ES-I3 (cell line): ENCODE data around the gene JAKMIP2.
"Not testable (repeated sequence)": the region's sequence is repeated elsewhere in the genome, so short reads cannot be mapped to it uniquely, and the experiment has no call there.

Experiments
- H3K36me3 ChIP-seq: 2 replicates; pipeline ENCODE4 v1.6.1; 2013; ENCODE audit warnings: mild to moderate bottlenecking, low read length, control low read depth, moderate library complexity; ENCODE audit not compliant: insufficient read depth
- H3K4me1 ChIP-seq: 2 replicates; pipeline ENCODE4 v1.6.1; 2013; ENCODE audit warnings: mild to moderate bottlenecking, control low read depth, low read length; ENCODE audit not compliant: insufficient read depth
- H3K9ac ChIP-seq: 2 replicates; pipeline ENCODE4 v1.6.1; 2013; ENCODE audit warnings: low read depth, mild to moderate bottlenecking, low read length, moderate library complexity
- H3K9me3 ChIP-seq: 2 replicates; pipeline ENCODE4 v1.6.1; 2013; ENCODE audit warnings: mild to moderate bottlenecking, low read length, moderate library complexity; ENCODE audit not compliant: control insufficient read depth, insufficient read depth

The JAKMIP2 gene

GRCh38 chr5:147561435-147561834 is 221.1 kb downstream of the JAKMIP2 start:
- peaks cover 10% of the 10 kb centered on the region; the same call in 1 of the 2 replicates for H3K36me3 ChIP-seq

DNA sequence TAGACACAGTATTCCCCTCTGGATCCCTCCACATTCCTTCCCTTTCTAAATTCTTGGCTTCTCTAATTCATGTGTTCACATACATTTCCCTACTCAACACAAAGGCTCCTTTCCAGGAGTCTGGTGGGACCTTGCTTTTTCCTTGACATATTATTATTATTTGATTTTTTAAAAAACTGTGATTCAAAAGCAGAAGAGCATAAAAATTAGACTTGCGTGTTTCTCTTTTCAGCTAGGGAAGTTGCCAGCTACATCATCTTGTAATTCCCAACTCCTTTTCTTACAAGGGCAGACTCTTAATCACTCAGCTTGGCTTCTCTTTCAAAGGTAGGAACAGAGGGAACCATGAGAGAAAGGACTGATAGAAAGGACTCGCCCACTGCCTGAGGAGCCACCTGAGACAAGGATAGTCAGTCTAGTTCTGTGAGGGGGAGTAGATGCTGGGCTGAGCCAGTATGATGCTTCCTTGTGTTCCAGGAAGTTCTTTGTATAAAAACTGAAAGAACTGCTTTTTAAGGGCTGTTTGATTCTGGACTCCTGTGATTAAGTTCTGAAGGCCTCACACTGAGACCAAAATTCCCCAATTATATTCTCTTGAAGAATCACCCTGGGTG is 221.7 kb downstream of the JAKMIP2 start:
- peaks cover 19% of the 10 kb centered on the region for H3K4me1 ChIP-seq
- H3K9ac ChIP-seq, result peak overlapping the region; percentile 48
- H3K36me3 ChIP-seq, result peaks cover 10% of the 10 kb centered on the region; the same call in 1 of the 2 replicates
- H3K9me3 ChIP-seq, result no peaks in the 10 kb centered on the region

More at GRCh38 chr5:147561435-147561834, 221.1 kb downstream of the JAKMIP2 start:
- Histone ChIP-seq H3K9me3 (no peaks in the 10 kb centered on the region), H3K9ac (peak overlapping the region; percentile 48), H3K4me1 (peaks cover 20% of the 10 kb centered on the region)

- Histone ChIP-seq H3K4me1 (peaks cover 13% of the 10 kb centered on the region), H3K36me3 (peaks cover 10% of the 10 kb centered on the region; the same call in 1 of the 2 replicates), H3K9ac (peak overlapping the region; percentile 48), H3K9me3 (no peaks in the 10 kb centered on the region)
Observed at GRCh38 chr5:147559749-147560148, 222.8 kb downstream of the JAKMIP2 start.

DNA sequence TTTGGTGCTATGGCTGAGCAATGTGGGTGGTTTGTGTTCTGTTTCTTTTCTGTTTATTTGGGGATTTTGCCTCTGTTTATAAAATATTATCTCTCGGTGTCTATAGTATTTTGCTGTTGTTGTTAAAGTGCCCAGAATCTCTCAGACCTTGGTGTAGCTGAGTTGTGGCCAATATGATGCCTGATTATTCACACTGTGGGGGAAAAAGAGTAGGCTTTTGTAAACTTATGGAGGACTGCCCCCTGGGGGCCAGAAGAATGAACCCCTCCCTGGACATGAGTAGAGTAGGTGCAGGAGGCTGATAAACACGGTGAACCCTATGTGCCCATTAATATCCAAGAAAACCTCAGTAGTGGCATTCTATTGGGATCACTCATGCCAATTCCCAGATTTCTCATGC is 223.7 kb downstream of the JAKMIP2 start:
- H3K36me3 ChIP-seq, result 0 out of 2 replicates have a peak, but pooled peaks cover 5% of the 10 kb centered on the region
- peaks cover 19% of the 10 kb centered on the region for H3K4me1 ChIP-seq
- no peak overlapping the region for H3K9ac ChIP-seq
- no peaks in the 10 kb centered on the region for H3K9me3 ChIP-seq

DNA sequence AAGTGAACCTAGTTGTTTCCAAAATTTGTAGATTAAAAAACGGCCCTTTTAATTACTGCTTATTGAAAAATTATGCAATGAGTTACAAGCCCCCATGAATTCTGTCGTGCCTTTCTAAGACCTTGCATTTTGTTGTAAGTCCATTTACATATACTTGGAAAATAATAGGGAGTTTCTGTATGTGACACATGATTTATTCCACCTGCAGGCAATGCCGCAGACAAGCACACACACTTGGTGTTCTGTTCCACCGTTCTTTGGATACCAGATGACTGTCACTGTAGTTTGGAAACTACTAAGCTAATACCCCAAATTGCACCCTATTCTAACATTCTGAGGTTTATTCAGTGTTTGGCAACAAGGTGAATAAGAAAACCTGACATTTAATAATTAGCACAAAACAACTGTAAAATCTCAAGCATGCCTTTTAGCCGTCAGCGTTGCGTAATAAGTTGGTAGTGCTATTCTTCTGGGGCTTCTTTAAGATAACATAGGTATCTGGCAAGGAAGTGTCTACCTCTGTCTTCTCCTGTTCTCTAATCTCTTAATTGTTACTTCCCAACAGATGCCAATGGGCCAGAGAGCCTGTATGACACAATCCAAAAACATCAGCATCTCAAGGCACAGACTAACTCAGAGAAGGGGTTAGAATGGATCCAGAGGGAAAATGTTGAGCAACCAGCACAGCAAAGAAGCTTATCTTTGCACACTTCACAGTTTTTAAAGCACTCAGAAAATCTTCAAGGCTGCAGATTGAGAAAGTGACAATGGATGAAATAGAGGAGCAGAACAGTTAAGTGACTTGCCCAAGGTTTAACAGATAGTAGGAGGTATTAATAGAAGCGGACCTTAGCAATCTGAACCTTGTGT is 224.4 kb downstream of the JAKMIP2 start:
- no peaks in the 10 kb centered on the region for H3K9me3 ChIP-seq
- H3K9ac ChIP-seq, result no peak overlapping the region
- peaks cover 19% of the 10 kb centered on the region for H3K4me1 ChIP-seq
- H3K36me3 ChIP-seq, result no peaks in the 10 kb centered on the region

GRCh38 chr5:147555176-147555575 is 227.4 kb downstream of the JAKMIP2 start:
- H3K9me3 ChIP-seq, result no peaks in the 10 kb centered on the region
- no peaks in the 10 kb centered on the region for H3K36me3 ChIP-seq
- H3K9ac ChIP-seq, result no peak overlapping the region
- H3K4me1 ChIP-seq, result peaks cover 16% of the 10 kb centered on the region

GRCh38 chr5:147554261-147554817 is 228.2 kb downstream of the JAKMIP2 start:
- Histone ChIP-seq H3K9ac (no peak overlapping the region), H3K9me3 (no peaks in the 10 kb centered on the region), H3K36me3 (no peaks in the 10 kb centered on the region)

GRCh38 chr5:147553817-147554216 is 228.7 kb downstream of the JAKMIP2 start:
- H3K36me3 ChIP-seq, H3K9me3 ChIP-seq, H3K9ac ChIP-seq: not testable (repeated sequence)
- peaks cover 16% of the 10 kb centered on the region for H3K4me1 ChIP-seq

More at GRCh38 chr5:147554261-147554817, 228.2 kb downstream of the JAKMIP2 start:
- peaks cover 16% of the 10 kb centered on the region for H3K4me1 ChIP-seq

DNA sequence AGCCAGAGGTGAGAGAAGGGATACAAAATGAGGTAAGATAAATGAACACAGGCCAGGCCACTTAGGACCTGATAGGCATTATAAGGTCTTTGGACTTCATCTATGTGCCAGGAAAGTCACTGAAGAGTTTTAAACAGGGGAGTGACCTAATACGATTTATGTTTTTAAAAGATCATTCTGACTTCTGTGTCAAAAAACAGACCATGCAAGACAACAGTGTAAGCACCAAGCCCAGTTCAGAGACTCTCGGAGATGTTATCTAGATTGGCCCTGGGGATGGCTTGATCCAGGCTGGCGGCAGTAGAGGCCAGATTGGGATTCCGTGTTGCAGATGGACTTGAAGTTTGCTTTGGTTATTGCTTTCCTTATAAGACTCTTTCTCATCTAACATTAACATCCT is 229.6 kb downstream of the JAKMIP2 start:
- Histone ChIP-seq H3K9me3 (no peaks in the 10 kb centered on the region), H3K4me1 (peaks cover 7% of the 10 kb centered on the region), H3K9ac (no peak overlapping the region), H3K36me3 (no peaks in the 10 kb centered on the region)

DNA sequence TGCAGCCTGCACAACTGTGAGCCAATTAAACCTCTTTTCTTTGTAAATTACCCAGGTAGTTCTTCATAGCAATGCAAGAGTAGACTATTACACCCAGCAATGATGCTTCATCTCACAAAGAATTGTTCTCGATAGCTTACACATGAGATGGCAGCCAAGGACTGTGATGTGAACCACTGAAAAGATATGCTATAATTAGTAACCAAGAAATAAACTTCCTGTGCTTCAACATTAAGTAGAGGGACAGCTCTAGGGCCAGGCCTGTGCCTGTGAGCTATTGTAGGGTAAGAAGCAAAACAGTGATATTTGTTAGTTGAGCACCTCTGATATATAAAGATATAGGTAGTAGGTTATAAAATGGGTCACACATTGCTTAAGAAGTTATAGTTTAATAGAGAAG is 230.9 kb downstream of the JAKMIP2 start:
- H3K9ac ChIP-seq, result no peak overlapping the region
- peaks cover 6% of the 10 kb centered on the region for H3K4me1 ChIP-seq
- no peaks in the 10 kb centered on the region for H3K36me3 ChIP-seq
- no peaks in the 10 kb centered on the region for H3K9me3 ChIP-seq

GRCh38 chr5:147547730-147548129 is 234.8 kb downstream of the JAKMIP2 start:
- no peaks in the 10 kb centered on the region for H3K36me3 ChIP-seq
- no peak overlapping the region for H3K9ac ChIP-seq
- no peaks in the 10 kb centered on the region for H3K9me3 ChIP-seq
- H3K4me1 ChIP-seq, result no peaks in the 10 kb centered on the region

DNA sequence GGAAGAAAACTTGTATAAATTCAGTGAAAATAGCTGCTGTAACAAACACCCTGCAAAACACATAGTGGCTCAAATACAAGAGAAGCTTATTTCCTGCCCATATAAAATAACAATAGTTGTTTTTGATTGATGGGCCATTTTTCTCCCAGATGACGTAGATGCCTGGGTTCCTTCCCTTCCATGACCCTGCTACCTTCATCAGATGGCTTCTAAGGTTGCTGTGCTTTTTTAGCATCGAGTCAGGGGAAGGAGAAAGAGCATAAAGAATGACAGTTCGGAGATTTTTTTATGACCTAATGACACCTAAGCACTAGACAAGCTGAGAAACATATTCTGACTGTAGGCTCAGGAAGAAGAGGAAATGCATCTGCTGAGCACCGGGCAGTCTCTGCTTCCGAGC is 238.0 kb downstream of the JAKMIP2 start:
- no peaks in the 10 kb centered on the region for H3K9me3 ChIP-seq
- H3K4me1 ChIP-seq, result no peaks in the 10 kb centered on the region
- no peak overlapping the region for H3K9ac ChIP-seq
- H3K36me3 ChIP-seq, result no peaks in the 10 kb centered on the region

- H3K9me3 ChIP-seq, result no peaks in the 10 kb centered on the region
- no peaks in the 10 kb centered on the region for H3K36me3 ChIP-seq
- H3K9ac ChIP-seq, result no peak overlapping the region
- H3K4me1 ChIP-seq, result no peaks in the 10 kb centered on the region
Observed at GRCh38 chr5:147539053-147539452, 243.5 kb downstream of the JAKMIP2 start.

DNA sequence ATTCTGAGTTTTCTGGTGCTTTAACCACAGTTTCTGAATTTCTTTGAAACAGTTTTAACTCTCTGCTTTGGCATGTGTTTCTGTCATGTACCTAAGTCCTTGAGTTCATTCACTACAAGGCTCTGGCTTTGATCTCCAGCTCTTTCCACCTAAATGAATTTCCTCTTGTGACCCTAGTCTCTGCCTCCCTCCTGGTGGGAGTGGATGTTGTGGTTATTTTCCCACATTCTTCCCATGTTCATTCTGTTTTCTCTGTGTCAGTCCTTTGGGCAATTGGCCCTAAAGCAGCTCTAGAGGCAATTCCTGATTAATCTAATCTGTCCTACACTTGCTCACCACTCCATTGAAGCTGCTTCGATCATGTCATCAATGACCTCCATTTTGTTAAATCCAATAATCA is 244.3 kb downstream of the JAKMIP2 start:
- Histone ChIP-seq H3K36me3 (no peaks in the 10 kb centered on the region), H3K9ac (no peak overlapping the region), H3K9me3 (no peaks in the 10 kb centered on the region), H3K4me1 (no peaks in the 10 kb centered on the region)
